ENCODE results near the gene ZFP1.

DNA sequence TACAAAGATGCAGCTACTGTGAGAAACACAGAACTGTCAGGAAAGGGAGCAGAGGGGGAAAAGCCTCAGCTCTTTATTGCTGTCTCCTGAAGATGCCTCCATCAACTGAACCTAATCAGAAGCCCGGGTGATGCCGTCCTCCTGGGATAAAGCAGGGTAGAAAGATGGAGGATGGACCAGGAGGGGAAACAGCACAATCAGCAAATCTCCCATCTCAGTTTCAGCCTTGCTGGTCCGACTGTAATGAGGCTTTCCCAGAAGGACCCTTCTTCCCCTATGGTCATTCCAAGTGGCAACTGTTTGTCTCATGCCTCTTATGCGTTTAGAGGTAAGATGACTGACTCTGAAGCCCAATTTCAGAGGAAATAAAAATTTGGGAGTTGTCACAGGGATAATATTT is 24.3 kb downstream of the ZFP1 start:
- no peak for TF ChIP-seq ZNF282 (CRISPR knock-in tag; IDR thresholded peaks at IDR 0.05)
- TF ChIP-seq TGIF2 (CRISPR knock-in tag; IDR thresholded peaks at IDR 0.05), result no peak

All from K562 (cell line).